GM21717 (cell line): Measurements from ENCODE around the gene F8.

Source experiments
- ATAC-seq: cut with Tn5 transposase; IDR thresholded peaks from one replicate; pipeline ENCODE4 v1.9.1; 2021; ENCODE audit warnings: mild to moderate bottlenecking, moderate library complexity; ENCODE audit not compliant: unreplicated experiment

F8 gene

GRCh38 chrX:155022585-155022984, at the start of gene F8:
TSS of gene F8 (minus strand) at chrX:155022723. CDS start at chrX:155022552, 171 bp downstream.
- ATAC-seq: no peak

GRCh38 chrX:155071694-155072280, 49.3 kb upstream of the F8 start:
- peak; percentile 7 for ATAC-seq

- peak; percentile 87 for ATAC-seq
Observed at GRCh38 chrX:155070975-155071693, 48.6 kb upstream of the F8 start, which contains the start of the genes BRCC3, CMC4 and MTCP1. TSS of gene BRCC3 (plus strand) at chrX:155071508. CDS start at chrX:155071528, 20 bp downstream. TSS of gene CMC4 (minus strand) at chrX:155071136. CDS start at chrX:155064023, 7,113 bp downstream. TSS of gene MTCP1 (minus strand) at chrX:155071136. CDS start at chrX:155066010, 5,126 bp downstream.

- peak; percentile 16 for ATAC-seq
Observed at GRCh38 chrX:155070663-155070974, 48.1 kb upstream of the F8 start.

GRCh38 chrX:155070038-155070437, 47.5 kb upstream of the F8 start:
- ATAC-seq: no peak

GRCh38 chrX:155069414-155069813, 46.9 kb upstream of the F8 start:
- ATAC-seq: no peak

GRCh38 chrX:155068165-155068564, 45.6 kb upstream of the F8 start:
- no peak for ATAC-seq

GRCh38 chrX:155065035-155065734, 42.7 kb upstream of the F8 start:
- no peak for ATAC-seq

- no peak for ATAC-seq
Observed at GRCh38 chrX:155061760-155062159, 39.2 kb upstream of the F8 start.

GRCh38 chrX:155056877-155057792, 34.6 kb upstream of the F8 start:
- ATAC-seq: no peak

- ATAC-seq: no peak
Observed at GRCh38 chrX:155056471-155056870, 33.9 kb upstream of the F8 start.

GRCh38 chrX:155055494-155055893, 33.0 kb upstream of the F8 start:
- ATAC-seq: no peak

GRCh38 chrX:155054255-155054654, 31.7 kb upstream of the F8 start:
- no peak for ATAC-seq

GRCh38 chrX:155053656-155054055, 31.1 kb upstream of the F8 start:
- ATAC-seq: no peak

- no peak for ATAC-seq
Observed at GRCh38 chrX:155052738-155053498, 30.4 kb upstream of the F8 start.

GRCh38 chrX:155048977-155049619, 26.6 kb upstream of the F8 start:
- no peak for ATAC-seq

GRCh38 chrX:155046811-155047528, 24.4 kb upstream of the F8 start:
- no peak for ATAC-seq

- no peak for ATAC-seq
Observed at GRCh38 chrX:155046129-155046810, 23.7 kb upstream of the F8 start.
